ENCODE results near the gene SREBF1. TPM values are rescaled to one million over a fixed set of nuclear protein-coding genes. Genes with fewer than 3 reads are reported as not detected.

The SREBF1 gene
- total RNA-seq, 1 experiment from 2014 or later, result 104 TPM

GRCh38 chr17:17780922-17781590 lies 55.7 kb downstream of the SREBF1 start:
- no TSS peak for BruUV-seq (replicated peaks)
- intact Hi-C loops (cut with micrococcal nuclease; ENCODE audit: unreplicated experiment), result loop anchor here (10.0 kb wide), 1 partner anchor 46 kb away; no protein-coding TSS in a partner anchor
- Mint-ChIP-seq H3K27ac (ENCODE audit: unreplicated experiment) (no peak overlapping the region), H3K27me3 (ENCODE audit: unreplicated experiment) (no peaks in the 10 kb centered on the region), H3K4me1 (ENCODE audit: low read depth, unreplicated experiment) (peaks cover 32% of the 10 kb centered on the region), H3K9me3 (ENCODE audit: low read depth, unreplicated experiment) (no peaks in the 10 kb centered on the region), H3K4me3 (ENCODE audit: low read depth, unreplicated experiment) (peak overlapping the region; percentile 65), H3K36me3 (ENCODE audit: insufficient read depth, unreplicated experiment) (peaks cover 17% of the 10 kb centered on the region)
- CTCF ChIA-PET, result no interaction called here
- peak; percentile 14 for DNase-seq
- no peak for TF ChIP-seq CTCF (IDR thresholded peaks at IDR 0.05; ENCODE audit: unreplicated experiment)

GRCh38 chr17:17779015-17779611 lies 57.7 kb downstream of the SREBF1 start:
- no TSS peak for BruUV-seq (replicated peaks)
- H3K4me3 Mint-ChIP-seq (ENCODE audit: low read depth, unreplicated experiment), result no peak overlapping the region
- DNase-seq, result no peak
- intact Hi-C loops (cut with micrococcal nuclease; ENCODE audit: unreplicated experiment), result no loop called here
- H3K36me3 Mint-ChIP-seq (ENCODE audit: insufficient read depth, unreplicated experiment), result peaks cover 17% of the 10 kb centered on the region
- H3K27me3 Mint-ChIP-seq (ENCODE audit: unreplicated experiment), result no peaks in the 10 kb centered on the region
- H3K27ac Mint-ChIP-seq (ENCODE audit: unreplicated experiment), result no peak overlapping the region
- CTCF ChIA-PET, result no interaction called here
- H3K4me1 Mint-ChIP-seq (ENCODE audit: low read depth, unreplicated experiment), result peaks cover 17% of the 10 kb centered on the region
- TF ChIP-seq CTCF (IDR thresholded peaks at IDR 0.05; ENCODE audit: unreplicated experiment), result no peak
- no peaks in the 10 kb centered on the region for H3K9me3 Mint-ChIP-seq (ENCODE audit: low read depth, unreplicated experiment)

GRCh38 chr17:17778308-17779014 lies 58.3 kb downstream of the SREBF1 start:
- CTCF ChIA-PET, result no interaction called here
- TF ChIP-seq CTCF (IDR thresholded peaks at IDR 0.05; ENCODE audit: unreplicated experiment), result no peak
- DNase-seq, result no peak
- H3K27ac Mint-ChIP-seq (ENCODE audit: unreplicated experiment), result no peak overlapping the region
- intact Hi-C loops (cut with micrococcal nuclease; ENCODE audit: unreplicated experiment), result no loop called here
- peaks cover 17% of the 10 kb centered on the region for H3K36me3 Mint-ChIP-seq (ENCODE audit: insufficient read depth, unreplicated experiment)
- no peak overlapping the region for H3K4me3 Mint-ChIP-seq (ENCODE audit: low read depth, unreplicated experiment)
- no peaks in the 10 kb centered on the region for H3K27me3 Mint-ChIP-seq (ENCODE audit: unreplicated experiment)
- BruUV-seq (replicated peaks), result no TSS peak
- H3K9me3 Mint-ChIP-seq (ENCODE audit: low read depth, unreplicated experiment), result no peaks in the 10 kb centered on the region
- H3K4me1 Mint-ChIP-seq (ENCODE audit: low read depth, unreplicated experiment), result peaks cover 10% of the 10 kb centered on the region

GRCh38 chr17:17776889-17777288 lies 59.9 kb downstream of the SREBF1 start:
- intact Hi-C loops (cut with micrococcal nuclease; ENCODE audit: unreplicated experiment), result no loop called here
- CTCF ChIA-PET, result no interaction called here
- no TSS peak for BruUV-seq (replicated peaks)
- H3K9me3 Mint-ChIP-seq (ENCODE audit: low read depth, unreplicated experiment), result no peaks in the 10 kb centered on the region
- no peaks in the 10 kb centered on the region for H3K27me3 Mint-ChIP-seq (ENCODE audit: unreplicated experiment)
- no peak overlapping the region for H3K27ac Mint-ChIP-seq (ENCODE audit: unreplicated experiment)
- peaks cover 17% of the 10 kb centered on the region for H3K36me3 Mint-ChIP-seq (ENCODE audit: insufficient read depth, unreplicated experiment)
- no peak for DNase-seq
- no peak for TF ChIP-seq CTCF (IDR thresholded peaks at IDR 0.05; ENCODE audit: unreplicated experiment)
- peaks cover 20% of the 10 kb centered on the region for H3K4me1 Mint-ChIP-seq (ENCODE audit: low read depth, unreplicated experiment)
- H3K4me3 Mint-ChIP-seq (ENCODE audit: low read depth, unreplicated experiment), result no peak overlapping the region
